Choroid plexus epithelial cell (primary cell): ENCODE data around the gene MNX1.

Source experiments
- DNase-seq: peaks from one replicate; pipeline ENCODE4 v3.0.0-alpha.2; 2010; ENCODE audit warnings: low read depth
- H3K4me3 ChIP-seq: 2 replicates; pipeline ENCODE4 v1.5.1; 2011; ENCODE audit warnings: low read depth, mild to moderate bottlenecking, control low read depth, low read length, moderate library complexity
- TF ChIP-seq, protein P1 (sequence below): conservative IDR thresholded peaks from 2 replicates; pipeline ENCODE4 v1.5.1; 2011; ENCODE audit warnings: low read depth, mild to moderate bottlenecking, control low read depth, inconsistent platforms, low read length, moderate library complexity

The MNX1 gene

DNA sequence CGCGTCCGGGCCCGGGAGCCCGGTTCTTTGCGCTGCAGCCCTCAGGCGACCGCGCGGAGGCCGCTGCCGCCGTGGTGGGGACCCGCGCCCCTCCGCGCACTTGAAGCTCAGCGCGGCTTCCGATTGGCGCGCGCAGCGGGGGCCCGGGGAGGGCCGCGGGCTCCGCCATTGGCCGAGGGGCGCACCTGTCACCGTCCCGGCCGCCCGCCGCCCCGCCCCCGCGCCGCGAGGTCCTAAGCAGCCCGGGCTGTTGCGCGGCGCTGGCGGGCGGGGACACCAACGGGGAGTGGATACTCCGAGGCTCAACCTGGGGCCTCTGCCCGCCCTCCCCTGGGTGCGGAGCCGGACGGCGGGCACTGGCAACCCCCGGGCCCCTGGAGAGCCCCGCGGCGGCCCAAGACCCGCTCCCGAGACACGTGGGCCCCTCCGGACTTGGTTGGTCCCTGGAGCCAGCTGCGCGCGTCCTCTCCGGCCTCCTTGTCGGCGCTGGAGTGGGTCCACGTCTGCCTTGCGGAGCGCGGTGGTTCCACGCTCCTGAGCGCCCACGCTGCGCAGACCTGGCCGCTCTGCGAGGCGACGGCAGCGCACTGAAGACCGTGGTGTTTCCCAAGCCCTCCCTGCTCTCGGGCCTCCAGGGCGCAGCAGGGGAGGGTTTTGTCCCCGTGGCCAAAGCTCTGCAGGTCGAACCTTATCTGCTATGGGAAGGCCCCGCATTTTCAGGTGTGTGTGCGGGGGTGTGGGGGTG lies at the start of gene MNX1:
MNX1 (minus strand) TSS at position 76 of the 745 bp plus-strand sequence. CDS start 313 bp downstream, outside the sequence.
- TF ChIP-seq, protein P1, sequence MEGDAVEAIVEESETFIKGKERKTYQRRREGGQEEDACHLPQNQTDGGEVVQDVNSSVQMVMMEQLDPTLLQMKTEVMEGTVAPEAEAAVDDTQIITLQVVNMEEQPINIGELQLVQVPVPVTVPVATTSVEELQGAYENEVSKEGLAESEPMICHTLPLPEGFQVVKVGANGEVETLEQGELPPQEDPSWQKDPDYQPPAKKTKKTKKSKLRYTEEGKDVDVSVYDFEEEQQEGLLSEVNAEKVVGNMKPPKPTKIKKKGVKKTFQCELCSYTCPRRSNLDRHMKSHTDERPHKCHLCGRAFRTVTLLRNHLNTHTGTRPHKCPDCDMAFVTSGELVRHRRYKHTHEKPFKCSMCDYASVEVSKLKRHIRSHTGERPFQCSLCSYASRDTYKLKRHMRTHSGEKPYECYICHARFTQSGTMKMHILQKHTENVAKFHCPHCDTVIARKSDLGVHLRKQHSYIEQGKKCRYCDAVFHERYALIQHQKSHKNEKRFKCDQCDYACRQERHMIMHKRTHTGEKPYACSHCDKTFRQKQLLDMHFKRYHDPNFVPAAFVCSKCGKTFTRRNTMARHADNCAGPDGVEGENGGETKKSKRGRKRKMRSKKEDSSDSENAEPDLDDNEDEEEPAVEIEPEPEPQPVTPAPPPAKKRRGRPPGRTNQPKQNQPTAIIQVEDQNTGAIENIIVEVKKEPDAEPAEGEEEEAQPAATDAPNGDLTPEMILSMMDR = no peak
- DNase-seq = no peak
- H3K4me3 ChIP-seq = no peak within 1 kb of the TSS

GRCh38 chr7:157059534-157059933 lies 49.1 kb upstream of the MNX1 start:
- H3K4me3 ChIP-seq = no peak overlapping the region
- DNase-seq = no peak
- TF ChIP-seq, protein P1 = no peak

- DNase-seq = no peak
- no peak overlapping the region for H3K4me3 ChIP-seq
- TF ChIP-seq, protein P1 = no peak
These were observed 48.2 kb upstream of the MNX1 start for GRCh38 chr7:157058701-157059100.

GRCh38 chr7:157058068-157058467 lies 47.6 kb upstream of the MNX1 start:
- DNase-seq = no peak
- H3K4me3 ChIP-seq = no peak overlapping the region
- TF ChIP-seq, protein P1 = no peak

DNA sequence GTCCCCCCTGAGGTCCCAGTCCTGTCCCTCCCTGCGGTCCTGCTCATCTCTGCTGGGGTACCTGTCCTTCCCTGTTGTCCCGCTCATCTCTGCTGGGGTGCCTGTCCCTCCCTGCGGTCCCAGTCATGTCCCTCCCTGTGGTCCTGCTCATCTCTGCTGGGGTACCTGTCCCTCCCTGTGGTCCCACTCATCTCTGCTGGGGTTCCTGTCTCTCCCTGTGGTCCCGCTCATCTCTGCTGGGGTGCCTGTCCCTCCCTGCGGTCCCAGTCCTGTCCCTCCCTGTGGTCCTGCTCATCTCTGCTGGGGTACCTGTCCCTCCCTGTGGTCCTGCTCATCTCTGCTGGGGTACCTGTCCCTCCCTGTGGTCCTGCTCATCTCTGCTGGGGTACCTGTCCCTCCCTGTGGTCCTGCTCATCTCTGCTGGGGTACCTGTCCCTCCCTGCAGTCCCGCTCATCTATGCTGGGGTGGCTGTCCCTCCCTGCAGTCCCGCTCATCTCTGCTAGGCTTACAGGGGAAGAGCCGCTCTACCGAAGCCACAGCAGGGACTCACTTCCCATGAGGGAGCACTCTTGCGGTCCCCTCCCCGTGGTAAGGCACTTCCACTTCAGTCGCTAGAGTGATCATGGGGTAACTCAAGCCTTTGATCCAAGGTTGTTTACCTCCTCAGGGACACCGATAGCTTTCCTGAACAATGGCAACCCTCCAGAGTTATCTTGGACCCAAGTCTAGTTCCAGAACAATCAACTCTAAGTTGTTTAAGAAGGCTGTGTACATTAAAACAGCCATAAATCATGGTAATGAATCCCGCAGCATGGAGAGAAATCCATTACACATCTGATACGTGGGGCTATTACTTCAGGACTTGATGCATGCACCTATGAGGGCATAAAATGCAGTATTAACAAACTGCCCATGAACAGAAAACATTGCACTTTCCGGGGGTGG lies 46.8 kb upstream of the MNX1 start:
- DNase-seq = no peak
- H3K4me3 ChIP-seq = no peak overlapping the region
- TF ChIP-seq, protein P1 = no peak

DNA sequence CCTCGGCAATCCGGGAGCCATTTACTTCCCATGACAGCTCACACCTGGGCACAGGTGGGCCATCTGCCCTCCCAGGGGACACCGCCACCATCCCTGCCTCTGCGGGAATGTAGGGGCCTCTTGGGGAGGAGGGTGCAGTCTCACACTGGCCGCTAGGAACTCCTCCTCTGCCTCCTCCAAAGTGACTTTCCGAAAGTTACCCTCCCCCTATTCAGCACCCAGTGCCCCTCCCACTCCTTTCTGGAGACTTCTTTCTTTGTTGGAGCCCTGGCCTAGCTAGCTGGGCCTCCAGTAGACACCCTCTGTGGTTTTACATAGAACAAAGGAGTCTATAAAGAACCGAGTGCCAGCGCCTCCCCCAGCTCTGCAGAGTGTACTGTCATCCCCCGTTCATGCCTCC lies 45.8 kb upstream of the MNX1 start:
- TF ChIP-seq, protein P1 = no peak
- no peak for DNase-seq
- no peak overlapping the region for H3K4me3 ChIP-seq
